GM12865 (cell line): ENCODE data around the gene POP7.
A peak's percentile ranks its signal among the peaks of the same experiment; 100 is the strongest.

Experiments
- DNase-seq: peaks from one replicate; pipeline ENCODE4 v3.0.0; 2010; ENCODE audit warnings: low read depth
- H3K4me3 ChIP-seq: 2 replicates; pipeline ENCODE4 v1.5.1; 2011; ENCODE audit warnings: mild to moderate bottlenecking, low read depth, low read length, control low read depth
- TF ChIP-seq, protein P1 (sequence below): IDR thresholded peaks from 2 replicates; pipeline ENCODE4 v1.5.1; 2011; ENCODE audit warnings: low read length, control low read depth, low read depth, inconsistent platforms; ENCODE audit not compliant: insufficient read depth; ENCODE audit errors: missing control alignments

POP7 gene

GRCh38 chr7:100676501-100677306 lies 29.2 kb upstream of the POP7 start:
- DNase-seq = no peak
- H3K4me3 ChIP-seq = peak overlapping the region; percentile 68

DNA sequence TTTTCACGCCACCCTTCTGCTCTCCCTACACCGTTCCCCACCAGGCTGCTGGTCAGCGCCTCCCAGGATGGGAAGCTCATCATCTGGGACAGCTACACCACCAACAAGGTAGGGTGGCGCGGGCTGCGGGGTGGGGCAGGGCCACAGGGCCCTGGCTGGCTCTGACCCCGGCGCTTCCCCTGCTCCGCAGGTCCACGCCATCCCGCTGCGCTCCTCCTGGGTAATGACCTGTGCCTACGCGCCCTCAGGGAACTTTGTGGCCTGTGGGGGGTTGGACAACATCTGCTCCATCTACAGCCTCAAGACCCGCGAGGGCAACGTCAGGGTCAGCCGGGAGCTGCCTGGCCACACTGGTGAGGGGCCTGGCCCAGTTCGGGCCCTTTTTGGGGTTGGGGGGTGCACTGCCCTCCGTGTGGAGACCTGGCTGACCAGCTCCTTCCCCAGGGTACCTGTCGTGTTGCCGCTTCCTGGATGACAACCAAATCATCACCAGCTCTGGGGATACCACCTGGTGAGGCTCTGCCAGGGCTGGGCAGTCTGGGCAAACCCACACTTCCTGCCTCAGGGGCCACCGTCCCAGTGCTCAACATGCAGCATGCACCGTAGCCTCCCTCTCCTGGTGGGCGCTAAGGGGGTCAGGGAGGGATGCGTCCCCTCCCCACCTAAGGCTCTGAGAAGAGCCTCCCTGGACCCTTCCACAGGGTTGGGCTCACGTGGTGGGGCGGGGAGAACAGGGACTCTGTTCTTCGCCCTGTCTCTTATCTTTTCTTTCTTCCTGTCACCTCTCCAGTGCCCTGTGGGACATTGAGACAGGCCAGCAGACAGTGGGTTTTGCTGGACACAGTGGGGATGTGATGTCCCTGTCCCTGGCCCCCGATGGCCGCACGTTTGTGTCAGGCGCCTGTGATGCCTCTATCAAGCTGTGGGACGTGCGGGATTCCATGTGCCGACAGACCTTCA lies 28.3 kb upstream of the POP7 start:
- TF ChIP-seq, protein P1, sequence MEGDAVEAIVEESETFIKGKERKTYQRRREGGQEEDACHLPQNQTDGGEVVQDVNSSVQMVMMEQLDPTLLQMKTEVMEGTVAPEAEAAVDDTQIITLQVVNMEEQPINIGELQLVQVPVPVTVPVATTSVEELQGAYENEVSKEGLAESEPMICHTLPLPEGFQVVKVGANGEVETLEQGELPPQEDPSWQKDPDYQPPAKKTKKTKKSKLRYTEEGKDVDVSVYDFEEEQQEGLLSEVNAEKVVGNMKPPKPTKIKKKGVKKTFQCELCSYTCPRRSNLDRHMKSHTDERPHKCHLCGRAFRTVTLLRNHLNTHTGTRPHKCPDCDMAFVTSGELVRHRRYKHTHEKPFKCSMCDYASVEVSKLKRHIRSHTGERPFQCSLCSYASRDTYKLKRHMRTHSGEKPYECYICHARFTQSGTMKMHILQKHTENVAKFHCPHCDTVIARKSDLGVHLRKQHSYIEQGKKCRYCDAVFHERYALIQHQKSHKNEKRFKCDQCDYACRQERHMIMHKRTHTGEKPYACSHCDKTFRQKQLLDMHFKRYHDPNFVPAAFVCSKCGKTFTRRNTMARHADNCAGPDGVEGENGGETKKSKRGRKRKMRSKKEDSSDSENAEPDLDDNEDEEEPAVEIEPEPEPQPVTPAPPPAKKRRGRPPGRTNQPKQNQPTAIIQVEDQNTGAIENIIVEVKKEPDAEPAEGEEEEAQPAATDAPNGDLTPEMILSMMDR = no peak
- H3K4me3 ChIP-seq = no peak overlapping the region
- DNase-seq = no peak

More at GRCh38 chr7:100676501-100677306, 29.2 kb upstream of the POP7 start:
- TF ChIP-seq, protein P1 = no peak

- H3K4me3 ChIP-seq = no peak overlapping the region
- TF ChIP-seq, protein P1 = no peak
- DNase-seq = no peak
These were observed 27.5 kb upstream of the POP7 start for GRCh38 chr7:100678291-100678984.

DNA sequence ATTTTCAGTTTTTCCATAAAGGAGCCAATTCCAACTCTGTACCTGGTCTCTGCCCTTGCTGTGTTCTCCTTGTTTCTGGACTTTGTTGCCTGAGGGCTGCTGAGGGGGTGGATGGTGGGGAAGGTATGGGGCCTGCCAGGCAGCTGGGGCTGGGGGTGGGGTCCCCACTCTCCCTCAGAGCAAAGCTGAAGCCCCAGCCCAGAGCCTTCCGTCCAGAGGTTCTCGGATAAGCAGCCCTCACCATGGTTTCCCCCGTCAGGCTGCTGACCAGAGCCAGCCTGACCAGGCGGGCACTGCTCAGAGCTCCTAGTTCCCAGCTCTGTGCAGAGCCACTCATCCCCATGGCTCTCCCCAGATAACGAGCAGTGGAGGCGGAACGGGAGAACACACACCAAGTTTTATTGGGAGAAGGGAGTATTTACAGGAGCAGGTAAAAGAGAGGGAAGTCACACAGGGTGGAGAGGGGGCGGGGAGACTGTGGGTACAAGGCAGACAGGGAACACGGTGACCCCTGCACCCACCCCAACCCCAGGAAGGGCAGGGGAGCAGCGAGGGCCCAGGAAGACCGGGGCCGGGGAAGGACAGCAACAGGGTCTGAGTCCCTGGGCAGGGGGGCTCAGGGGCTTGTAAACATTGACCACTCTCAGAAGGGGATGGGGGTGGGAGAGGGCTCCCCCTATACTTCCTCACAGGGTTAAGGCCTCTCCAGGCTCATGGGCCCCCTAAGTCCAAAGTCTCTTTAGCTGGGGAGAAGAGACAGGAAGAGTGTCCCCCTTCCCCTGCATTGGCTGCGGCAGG lies 26.6 kb upstream of the POP7 start:
- no peak overlapping the region for H3K4me3 ChIP-seq
- TF ChIP-seq, protein P1 = no peak
- no peak for DNase-seq

DNA sequence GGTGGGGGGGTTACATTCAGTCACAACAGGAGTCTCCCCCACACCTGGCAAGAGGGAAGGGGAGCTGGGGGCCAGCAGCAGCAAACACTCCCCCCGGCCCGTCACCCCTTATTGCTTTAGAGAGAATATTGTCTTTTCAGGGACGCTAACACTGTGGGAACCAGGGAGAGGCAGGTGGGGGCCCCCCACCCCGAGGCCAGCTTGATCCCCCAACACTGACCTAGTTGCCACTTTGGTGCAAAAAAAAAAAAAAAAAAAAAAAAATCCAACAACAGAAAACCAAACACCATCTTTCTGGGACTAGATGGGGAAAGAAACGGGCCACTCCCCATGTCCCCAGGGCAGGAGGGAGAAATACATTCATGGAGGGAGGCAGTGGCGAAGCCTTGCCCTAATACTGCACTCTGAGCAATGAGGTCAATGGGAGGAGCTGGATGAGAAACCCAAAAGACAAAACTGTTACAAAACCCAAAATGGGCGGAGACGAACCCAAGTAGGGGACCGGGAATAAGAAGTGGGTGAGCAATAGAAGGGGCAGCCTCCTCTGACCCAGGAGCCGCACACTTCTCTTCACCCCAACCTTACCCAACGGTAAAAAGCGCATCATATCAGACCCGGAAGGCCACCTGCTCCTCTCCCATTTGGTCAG lies 25.9 kb upstream of the POP7 start:
- DNase-seq = no peak
- TF ChIP-seq, protein P1 = no peak
- H3K4me3 ChIP-seq = no peak overlapping the region
